AML-193 (cell line): Measurements from ENCODE around the gene NRG2.

Experiments
- DNase-seq, 2 experiments: peaks; one replicate each; lab custom pipeline; 2025; lab: John Stamatoyannopoulos, UW

Gene NRG2

GRCh38 chr5:139810341-139811273 lies 232.5 kb downstream of the NRG2 start:
- no peak for DNase-seq

GRCh38 chr5:139809331-139809810 lies 233.7 kb downstream of the NRG2 start:
- DNase-seq, result no peak

- DNase-seq, result peak in 1 of 2 experiments; percentile 14
Observed at GRCh38 chr5:139808481-139809330, 234.4 kb downstream of the NRG2 start.

- DNase-seq, result no peak
Observed at GRCh38 chr5:139807647-139808030, 235.5 kb downstream of the NRG2 start.

- no peak for DNase-seq
Observed at GRCh38 chr5:139806726-139807646, 236.1 kb downstream of the NRG2 start.

GRCh38 chr5:139806111-139806510 lies 237.0 kb downstream of the NRG2 start:
- no peak for DNase-seq

- no peak for DNase-seq
Observed at GRCh38 chr5:139805545-139805944, 237.6 kb downstream of the NRG2 start.

- no peak for DNase-seq
Observed at GRCh38 chr5:139804800-139805397, 238.2 kb downstream of the NRG2 start.

GRCh38 chr5:139803978-139804377 lies 239.1 kb downstream of the NRG2 start:
- no peak for DNase-seq

- DNase-seq, result no peak
Observed at GRCh38 chr5:139799359-139799758, 243.7 kb downstream of the NRG2 start.

- no peak for DNase-seq
Observed at GRCh38 chr5:139798883-139799282, 244.2 kb downstream of the NRG2 start.

- DNase-seq, result no peak
Observed at GRCh38 chr5:139797856-139798510, 245.1 kb downstream of the NRG2 start.

- DNase-seq, result no peak
Observed at GRCh38 chr5:139797335-139797734, 245.8 kb downstream of the NRG2 start.
